ENCODE measurements around the gene MEF2D. TPM values are rescaled to one million over a fixed set of nuclear protein-coding genes. Genes with fewer than 3 reads are reported as not detected.

Gene MEF2D
- total RNA-seq, 1 donor from 2014 or later = 29.8 TPM

DNA sequence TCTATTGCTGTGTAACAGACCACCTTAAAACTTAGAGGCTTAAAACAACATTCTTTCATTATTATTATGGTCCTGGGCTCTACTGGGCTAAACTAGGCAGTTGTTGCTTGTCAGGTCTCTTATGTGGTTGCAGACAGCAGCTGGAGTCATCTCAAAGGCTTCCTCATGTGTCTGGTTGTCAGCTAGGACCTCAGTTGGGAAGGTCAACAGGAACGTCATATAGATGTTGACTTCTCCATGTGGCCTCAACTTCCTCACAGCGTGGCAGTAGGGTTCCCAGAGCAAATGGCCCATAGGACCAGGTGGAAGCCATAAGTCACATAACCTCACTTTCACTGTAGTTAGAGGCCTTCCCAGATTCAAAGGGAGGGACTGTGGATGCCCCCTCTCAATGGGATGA is 15.4 kb upstream of the MEF2D start:
- DNase-seq = no peak
- Mint-ChIP-seq H3K27ac (no peak overlapping the region), H3K9me3 (no peaks in the 10 kb centered on the region), H3K4me1 (peaks cover 6% of the 10 kb centered on the region), H3K36me3 (ENCODE audit: low read depth) (no peaks in the 10 kb centered on the region), H3K4me3 (no peak overlapping the region), H3K27me3 (peaks cover 9% of the 10 kb centered on the region)
- intact Hi-C loops (cut with micrococcal nuclease) = no loop called here

DNA sequence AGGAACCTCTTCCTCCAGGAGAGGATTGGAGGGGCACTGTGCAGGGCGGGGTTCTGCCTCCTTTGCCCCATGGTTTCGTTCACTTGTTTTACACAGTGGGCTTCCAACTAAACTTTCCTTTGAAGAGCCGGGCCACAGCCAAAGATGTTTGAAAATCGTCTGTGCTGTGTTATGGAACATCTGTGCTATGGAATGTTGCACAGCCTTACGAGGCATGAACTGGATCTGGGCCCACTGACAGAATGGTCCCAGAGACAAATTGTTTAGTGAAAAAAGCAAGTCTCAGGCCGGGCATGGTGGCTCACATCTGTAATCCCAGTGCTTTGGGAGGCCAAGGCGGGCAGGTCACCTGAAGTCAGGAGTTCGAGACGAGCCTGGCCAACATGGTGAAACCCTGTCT is 12.6 kb upstream of the MEF2D start:
- H3K27ac Mint-ChIP-seq = no peak overlapping the region

DNA sequence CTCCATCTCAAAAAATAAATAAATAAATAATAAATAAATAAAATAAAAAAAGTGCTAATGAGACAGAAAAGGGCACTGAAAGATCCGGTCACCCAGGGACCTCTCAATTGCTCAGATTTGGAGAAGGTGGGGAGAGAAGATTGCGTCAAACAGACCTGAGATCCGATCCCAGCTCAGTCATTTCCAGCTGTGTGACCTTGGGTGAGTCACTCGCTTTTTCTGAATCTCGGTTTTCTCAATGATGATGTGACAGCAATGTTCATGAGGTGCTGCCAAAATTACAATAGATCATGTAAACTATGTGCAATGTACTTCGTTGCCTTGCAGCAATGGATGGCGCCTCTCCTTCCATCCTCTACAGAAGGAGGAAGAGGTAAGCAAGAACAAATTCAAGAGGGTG is 11.1 kb upstream of the MEF2D start:
- DNase-seq = no peak
- Mint-ChIP-seq H3K27ac (peak overlapping the region; percentile 62), H3K36me3 (ENCODE audit: low read depth) (no peaks in the 10 kb centered on the region), H3K4me1 (peaks cover 28% of the 10 kb centered on the region), H3K9me3 (no peaks in the 10 kb centered on the region), H3K4me3 (no peak overlapping the region), H3K27me3 (peaks cover 3% of the 10 kb centered on the region)
- intact Hi-C loops (cut with micrococcal nuclease) = no loop called here

More for the DNA sequence above, 12.6 kb upstream of the MEF2D start:
- H3K36me3 Mint-ChIP-seq (ENCODE audit: low read depth) = no peaks in the 10 kb centered on the region
- DNase-seq = no peak
- intact Hi-C loops (cut with micrococcal nuclease) = no loop called here
- peaks cover 22% of the 10 kb centered on the region for H3K4me1 Mint-ChIP-seq
- no peaks in the 10 kb centered on the region for H3K9me3 Mint-ChIP-seq
- H3K27me3 Mint-ChIP-seq = peaks cover 6% of the 10 kb centered on the region
- H3K4me3 Mint-ChIP-seq = no peak overlapping the region

GRCh38 chr1:156510709-156511108 is 10.1 kb upstream of the MEF2D start:
- H3K27me3 Mint-ChIP-seq = peaks cover 3% of the 10 kb centered on the region
- no peak overlapping the region for H3K4me3 Mint-ChIP-seq
- H3K9me3 Mint-ChIP-seq = no peaks in the 10 kb centered on the region
- no peak overlapping the region for H3K27ac Mint-ChIP-seq
- DNase-seq = no peak
- no peaks in the 10 kb centered on the region for H3K36me3 Mint-ChIP-seq (ENCODE audit: low read depth)
- H3K4me1 Mint-ChIP-seq = peaks cover 37% of the 10 kb centered on the region
- intact Hi-C loops (cut with micrococcal nuclease) = no loop called here

GRCh38 chr1:156509424-156510034 is 9.0 kb upstream of the MEF2D start:
- H3K4me3 Mint-ChIP-seq = no peak overlapping the region
- H3K9me3 Mint-ChIP-seq = no peaks in the 10 kb centered on the region
- no peak overlapping the region for H3K27ac Mint-ChIP-seq
- no peak for DNase-seq
- peaks cover 3% of the 10 kb centered on the region for H3K27me3 Mint-ChIP-seq
- intact Hi-C loops (cut with micrococcal nuclease) = loop anchor here (10.0 kb wide), 3 partner anchors 295 to 1535 kb away; partner anchors contain the start of genes CKS1B, LAMTOR2, PMF1 and SHC1
- peaks cover 46% of the 10 kb centered on the region for H3K4me1 Mint-ChIP-seq
- H3K36me3 Mint-ChIP-seq (ENCODE audit: low read depth) = peaks cover 4% of the 10 kb centered on the region

- Mint-ChIP-seq H3K4me3 (no peak overlapping the region), H3K4me1 (peaks cover 52% of the 10 kb centered on the region), H3K9me3 (no peaks in the 10 kb centered on the region), H3K27ac (peak overlapping the region; percentile 21), H3K27me3 (peaks cover 3% of the 10 kb centered on the region), H3K36me3 (ENCODE audit: low read depth) (peaks cover 4% of the 10 kb centered on the region)
- intact Hi-C loops (cut with micrococcal nuclease) = loop anchor here (10.0 kb wide), 3 partner anchors 294 to 1534 kb away; partner anchors contain the start of genes CKS1B, LAMTOR2, PMF1 and SHC1
- DNase-seq = no peak
Observed at GRCh38 chr1:156508955-156509234, 8.3 kb upstream of the MEF2D start.

- intact Hi-C loops (cut with micrococcal nuclease) = loop anchor here (10.0 kb wide), 3 partner anchors 294 to 1534 kb away; partner anchors contain the start of genes CKS1B, LAMTOR2, PMF1 and SHC1
- H3K9me3 Mint-ChIP-seq = no peaks in the 10 kb centered on the region
- DNase-seq = peak; percentile 73
Observed at GRCh38 chr1:156508205-156508954, 7.8 kb upstream of the MEF2D start.

DNA sequence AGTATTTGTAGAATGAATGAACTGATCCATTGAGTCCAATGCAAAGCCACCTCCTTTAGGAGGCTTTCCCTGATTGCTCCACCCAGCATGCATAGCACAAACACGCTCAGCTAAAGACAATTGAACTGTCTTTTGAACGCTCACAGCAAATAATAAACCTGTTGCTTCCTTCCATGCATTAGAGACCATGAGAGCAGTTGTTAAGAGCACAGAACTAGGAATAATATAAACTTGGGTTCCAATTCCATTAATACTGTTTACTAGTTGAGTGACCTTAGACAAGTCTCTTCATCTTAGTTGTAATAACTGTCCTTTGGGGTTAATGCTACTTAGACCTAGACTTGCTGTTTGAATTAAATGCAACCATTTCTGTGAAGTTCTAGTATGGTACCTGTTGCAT is 5.9 kb upstream of the MEF2D start:
- Mint-ChIP-seq H3K27ac (peak overlapping the region; percentile 21), H3K4me3 (no peak overlapping the region)

More at GRCh38 chr1:156508205-156508954, 7.8 kb upstream of the MEF2D start:
- H3K27ac Mint-ChIP-seq = peak overlapping the region; percentile 87
- peaks cover 3% of the 10 kb centered on the region for H3K27me3 Mint-ChIP-seq
- H3K4me3 Mint-ChIP-seq = peak overlapping the region; percentile 76
- H3K36me3 Mint-ChIP-seq (ENCODE audit: low read depth) = peaks cover 4% of the 10 kb centered on the region
- peaks cover 56% of the 10 kb centered on the region for H3K4me1 Mint-ChIP-seq

GRCh38 chr1:156505679-156506298 is 5.2 kb upstream of the MEF2D start:
- Mint-ChIP-seq H3K9me3 (no peaks in the 10 kb centered on the region), H3K27me3 (no peaks in the 10 kb centered on the region), H3K4me3 (peak overlapping the region; percentile 80), H3K4me1 (peaks cover 66% of the 10 kb centered on the region), H3K27ac (peak overlapping the region; percentile 96), H3K36me3 (ENCODE audit: low read depth) (peaks cover 4% of the 10 kb centered on the region)
- intact Hi-C loops (cut with micrococcal nuclease) = loop anchor here (1.0 to 10.0 kb wide), 6 partner anchors 19 to 1531 kb away; partner anchors contain the start of genes CKS1B, GPATCH4, LAMTOR2 and PMF1
- DNase-seq = peak; percentile 71

More for the DNA sequence above, 5.9 kb upstream of the MEF2D start:
- H3K4me1 Mint-ChIP-seq = peaks cover 66% of the 10 kb centered on the region
- intact Hi-C loops (cut with micrococcal nuclease) = loop anchor here (10.0 kb wide), 3 partner anchors 292 to 1532 kb away; partner anchors contain the start of genes CKS1B, LAMTOR2, PMF1 and SHC1
- no peaks in the 10 kb centered on the region for H3K27me3 Mint-ChIP-seq
- peaks cover 4% of the 10 kb centered on the region for H3K36me3 Mint-ChIP-seq (ENCODE audit: low read depth)
- no peaks in the 10 kb centered on the region for H3K9me3 Mint-ChIP-seq
- no peak for DNase-seq

DNA sequence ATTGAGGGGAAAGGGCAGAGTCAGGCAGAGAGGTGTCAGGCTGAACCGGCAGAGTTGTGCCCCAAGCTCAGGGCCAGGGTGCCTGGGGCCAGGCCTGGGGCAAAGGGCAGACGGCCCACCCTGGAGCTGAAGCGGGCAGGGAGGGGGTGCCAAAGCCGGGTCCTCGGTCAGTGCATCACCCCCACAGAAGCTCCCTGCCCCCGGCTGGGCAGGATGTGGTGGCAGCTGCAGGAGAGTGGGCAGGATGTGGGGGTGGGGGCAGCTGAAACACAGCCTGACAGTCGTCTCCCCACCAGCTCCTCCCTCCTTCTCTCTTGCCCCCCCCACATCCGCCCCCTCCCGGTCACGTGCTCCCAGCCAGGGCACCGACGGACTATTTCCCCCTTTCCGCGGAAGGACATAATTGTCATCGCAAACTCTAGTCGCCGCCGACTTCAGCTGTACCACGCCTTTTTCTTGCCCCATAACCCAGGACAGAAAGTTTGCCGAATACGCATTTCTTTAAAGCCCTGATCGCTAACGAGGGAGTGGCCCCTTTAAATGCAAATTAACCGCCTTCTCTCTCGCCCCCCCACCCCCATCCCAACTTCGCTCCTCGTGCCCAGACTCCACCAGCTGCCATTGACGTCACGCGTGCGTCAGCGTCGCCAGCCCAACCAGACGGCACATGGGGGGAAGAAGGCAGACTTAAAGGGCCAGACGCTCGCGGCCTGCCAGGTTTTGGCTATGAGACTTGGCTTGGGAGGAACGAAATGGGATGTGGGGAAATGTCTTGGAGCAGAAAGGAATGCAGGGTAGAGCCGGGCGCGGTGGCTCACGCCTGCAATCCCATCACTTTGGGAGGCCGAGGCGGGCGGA is 4.5 kb upstream of the MEF2D start:
- H3K9me3 Mint-ChIP-seq = no peaks in the 10 kb centered on the region
- H3K27ac Mint-ChIP-seq = peak overlapping the region; percentile 96
- no peaks in the 10 kb centered on the region for H3K27me3 Mint-ChIP-seq
- peaks cover 61% of the 10 kb centered on the region for H3K4me1 Mint-ChIP-seq
- intact Hi-C loops (cut with micrococcal nuclease) = loop anchor here (1.0 to 10.0 kb wide), 8 partner anchors 19 to 1530 kb away; partner anchors contain the start of genes CCT3, CKS1B, GPATCH4 and LAMTOR2
- DNase-seq = peak; percentile 98
- H3K4me3 Mint-ChIP-seq = peak overlapping the region; percentile 80
- peaks cover 4% of the 10 kb centered on the region for H3K36me3 Mint-ChIP-seq (ENCODE audit: low read depth)

DNA sequence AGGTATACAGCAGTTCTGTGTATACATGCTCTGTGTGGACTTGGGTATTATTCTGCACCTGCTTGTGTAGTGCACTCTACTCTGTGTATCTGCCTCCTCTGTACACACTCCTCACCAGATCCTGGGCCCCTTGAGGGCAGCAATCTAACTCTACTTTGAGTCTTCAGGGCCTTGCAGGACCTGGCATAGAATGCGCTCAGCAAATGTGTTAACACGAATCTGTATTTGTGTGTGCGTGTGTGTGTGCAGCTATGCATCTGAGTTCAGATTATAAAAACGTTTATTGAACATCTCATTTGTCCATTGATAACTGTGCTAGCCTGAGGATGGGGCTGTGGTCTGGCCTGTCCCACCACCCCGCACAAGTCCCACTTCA is 3.9 kb upstream of the MEF2D start:
- no peak for DNase-seq

DNA sequence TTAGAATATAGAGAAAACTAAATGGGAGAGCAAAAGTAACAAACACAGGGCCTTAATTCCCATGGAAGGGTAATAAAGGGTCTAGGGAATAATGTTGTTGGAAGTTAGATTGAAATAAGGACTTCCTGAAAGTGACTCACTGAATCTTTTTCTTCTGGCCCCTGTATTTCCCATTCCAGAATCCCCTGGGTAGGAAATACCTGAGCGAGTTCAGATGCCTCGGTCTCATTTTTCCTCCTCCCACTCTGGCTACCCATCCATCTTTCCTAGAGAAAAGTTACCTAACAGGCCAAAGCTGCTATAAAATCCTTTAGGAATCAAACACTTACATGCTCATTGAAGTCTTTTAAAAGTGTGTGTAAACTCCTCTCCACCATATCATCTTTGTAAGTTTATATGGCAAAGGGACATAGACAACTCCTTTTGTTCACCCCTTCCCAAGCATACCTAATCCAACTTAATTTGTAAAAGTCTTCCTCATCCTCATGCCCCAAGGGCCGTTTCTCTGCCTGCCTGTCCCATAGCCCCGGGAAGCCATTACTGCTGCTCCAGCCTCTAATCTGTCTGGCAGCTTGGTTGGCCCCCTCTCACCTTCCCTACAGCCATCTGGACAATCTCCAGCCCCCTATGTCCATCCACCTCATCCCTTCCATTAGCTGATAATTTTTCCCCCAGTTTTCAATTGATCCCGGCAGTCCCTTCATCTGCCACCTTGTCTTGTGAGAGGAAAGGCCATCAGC is 3.3 kb upstream of the MEF2D start:
- no peaks in the 10 kb centered on the region for H3K9me3 Mint-ChIP-seq
- peak overlapping the region; percentile 96 for H3K27ac Mint-ChIP-seq
- H3K36me3 Mint-ChIP-seq (ENCODE audit: low read depth) = peaks cover 7% of the 10 kb centered on the region
- intact Hi-C loops (cut with micrococcal nuclease) = loop anchor here (5.0 to 10.0 kb wide), 5 partner anchors 167 to 1529 kb away; partner anchors contain the start of genes CCT3, CKS1B, LAMTOR2 and LMNA
- H3K4me1 Mint-ChIP-seq = peaks cover 61% of the 10 kb centered on the region
- H3K4me3 Mint-ChIP-seq = peak overlapping the region; percentile 80
- H3K27me3 Mint-ChIP-seq = no peaks in the 10 kb centered on the region
- no peak for DNase-seq

More for the DNA sequence above, 3.9 kb upstream of the MEF2D start:
- H3K27me3 Mint-ChIP-seq = no peaks in the 10 kb centered on the region
- no peaks in the 10 kb centered on the region for H3K9me3 Mint-ChIP-seq
- peaks cover 59% of the 10 kb centered on the region for H3K4me1 Mint-ChIP-seq
- peaks cover 4% of the 10 kb centered on the region for H3K36me3 Mint-ChIP-seq (ENCODE audit: low read depth)
- intact Hi-C loops (cut with micrococcal nuclease) = loop anchor here (5.0 to 10.0 kb wide), 5 partner anchors 167 to 1530 kb away; partner anchors contain the start of genes CCT3, CKS1B, LAMTOR2 and LMNA
- peak overlapping the region; percentile 96 for H3K27ac Mint-ChIP-seq
- peak overlapping the region; percentile 80 for H3K4me3 Mint-ChIP-seq

All from activated CD4-positive, alpha-beta T cell treated with anti-CD3 and anti-CD28 coated beads, Interleukin-2, amount 10 ng/mL, durations not matched to agents 24 days and 14 days (primary cell).